Suprapubic skin (tissue), 3 donors: ENCODE data around the gene ISLR.

ENCODE experiments used
- POLR2A ChIP-seq, 2 donors: fragments of 450-650 bp; IDR thresholded peaks; one replicate each; pipeline ENCODE4 v1.6.1; 2017; ENCODE audit warnings: antibody characterized with exemption in 2 of 2, mild to moderate bottlenecking in 2 of 2, moderate library complexity in 2 of 2
- TF ChIP-seq, protein P1 (sequence below), 2 donors: fragments of 200-600 bp in 1 of 2; fragments of 450-650 bp in 1 of 2; sonication (generic) in 1 of 2; IDR thresholded peaks; one replicate each; pipeline ENCODE4 v1.5.1; 2016 to 2019; ENCODE audit warnings: antibody characterized with exemption in 2 of 2, mild to moderate bottlenecking in 1 of 2, moderate library complexity in 1 of 2

DNA sequence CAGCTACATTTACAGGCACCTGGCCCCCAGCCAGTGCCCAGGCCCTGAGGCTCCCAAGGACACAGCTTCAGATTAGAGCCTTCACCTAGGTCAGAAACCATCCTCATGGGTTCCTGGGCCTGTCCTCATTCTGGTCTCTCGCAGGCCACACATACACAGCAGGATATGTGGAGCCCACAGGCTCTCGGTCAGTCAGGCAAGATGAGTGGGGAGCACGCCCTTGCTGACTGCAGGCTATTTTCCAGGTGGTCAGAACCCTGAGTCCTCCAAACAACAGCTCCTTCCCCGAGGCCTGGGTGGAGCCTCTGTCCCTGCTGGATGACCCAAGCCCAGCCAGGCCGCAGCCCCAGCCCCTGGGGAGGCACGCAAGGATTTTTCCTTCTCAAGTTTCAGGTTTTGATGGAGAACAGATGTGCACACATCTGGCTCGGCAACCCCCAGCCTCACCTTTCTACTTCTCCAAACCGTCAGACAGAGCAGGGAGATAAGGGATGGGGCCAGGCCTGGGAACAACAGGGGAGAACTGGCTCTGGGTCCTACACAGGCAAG lies 27.4 kb downstream of the ISLR start:
- TF ChIP-seq, protein P1, sequence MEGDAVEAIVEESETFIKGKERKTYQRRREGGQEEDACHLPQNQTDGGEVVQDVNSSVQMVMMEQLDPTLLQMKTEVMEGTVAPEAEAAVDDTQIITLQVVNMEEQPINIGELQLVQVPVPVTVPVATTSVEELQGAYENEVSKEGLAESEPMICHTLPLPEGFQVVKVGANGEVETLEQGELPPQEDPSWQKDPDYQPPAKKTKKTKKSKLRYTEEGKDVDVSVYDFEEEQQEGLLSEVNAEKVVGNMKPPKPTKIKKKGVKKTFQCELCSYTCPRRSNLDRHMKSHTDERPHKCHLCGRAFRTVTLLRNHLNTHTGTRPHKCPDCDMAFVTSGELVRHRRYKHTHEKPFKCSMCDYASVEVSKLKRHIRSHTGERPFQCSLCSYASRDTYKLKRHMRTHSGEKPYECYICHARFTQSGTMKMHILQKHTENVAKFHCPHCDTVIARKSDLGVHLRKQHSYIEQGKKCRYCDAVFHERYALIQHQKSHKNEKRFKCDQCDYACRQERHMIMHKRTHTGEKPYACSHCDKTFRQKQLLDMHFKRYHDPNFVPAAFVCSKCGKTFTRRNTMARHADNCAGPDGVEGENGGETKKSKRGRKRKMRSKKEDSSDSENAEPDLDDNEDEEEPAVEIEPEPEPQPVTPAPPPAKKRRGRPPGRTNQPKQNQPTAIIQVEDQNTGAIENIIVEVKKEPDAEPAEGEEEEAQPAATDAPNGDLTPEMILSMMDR (IDR thresholded peaks at IDR 0.05), result no peak
- no peak for TF ChIP-seq POLR2A (IDR thresholded peaks at IDR 0.05)
